SK-N-SH treated with all-trans-retinoic acid at 6 μM for 48 hours (cell line): ENCODE data around the gene IQSEC3.

Experiments
- PPARA ChIP-seq: fragments of 250-450 bp; sonication (Bioruptor Pico); IDR thresholded peaks from 2 replicates; pipeline ENCODE4 v1.5.0; 2020; ENCODE audit warnings: mild to moderate bottlenecking, borderline replicate concordance
- RARB ChIP-seq: fragments of 250-450 bp; sonication (Bioruptor Pico); IDR thresholded peaks from 2 replicates; pipeline ENCODE4 v1.8.0; 2021; ENCODE audit warnings: mild to moderate bottlenecking, moderate library complexity
- ZC3H10 ChIP-seq: fragments of 250-450 bp; sonication (Bioruptor Pico); IDR thresholded peaks from 2 replicates; pipeline ENCODE4 v1.5.1; 2021; ENCODE audit warnings: mild to moderate bottlenecking, moderate library complexity
- ZFP3 ChIP-seq: fragments of 250-450 bp; sonication (Bioruptor Pico); IDR thresholded peaks from 2 replicates; pipeline ENCODE4 v1.5.0; 2020; ENCODE audit warnings: mild to moderate bottlenecking, moderate library complexity
- ZFP30 ChIP-seq: fragments of 450-650 bp; formaldehyde crosslinking; IDR thresholded peaks from 2 replicates; pipeline ENCODE4 v1.5.0; 2022; ENCODE audit warnings: mild to moderate bottlenecking, moderate library complexity
- TF ChIP-seq, protein P1 (sequence below): fragments of 250-450 bp; sonication (Bioruptor Pico); IDR thresholded peaks from 2 replicates; pipeline ENCODE4 v1.5.0; 2020; ENCODE audit warnings: mild to moderate bottlenecking, moderate library complexity
- TF ChIP-seq, protein P2 (sequence below): fragments of 250-450 bp; sonication (Bioruptor Pico); IDR thresholded peaks from 2 replicates; pipeline ENCODE4 v1.8.0; 2020; ENCODE audit warnings: mild to moderate bottlenecking, moderate library complexity, borderline replicate concordance
- TF ChIP-seq, protein P3 (sequence below): fragments of 250-450 bp; sonication (Bioruptor Pico); IDR thresholded peaks from 2 replicates; pipeline ENCODE4 v1.5.1; 2020; ENCODE audit warnings: low read depth, mild to moderate bottlenecking, moderate library complexity

DNA sequence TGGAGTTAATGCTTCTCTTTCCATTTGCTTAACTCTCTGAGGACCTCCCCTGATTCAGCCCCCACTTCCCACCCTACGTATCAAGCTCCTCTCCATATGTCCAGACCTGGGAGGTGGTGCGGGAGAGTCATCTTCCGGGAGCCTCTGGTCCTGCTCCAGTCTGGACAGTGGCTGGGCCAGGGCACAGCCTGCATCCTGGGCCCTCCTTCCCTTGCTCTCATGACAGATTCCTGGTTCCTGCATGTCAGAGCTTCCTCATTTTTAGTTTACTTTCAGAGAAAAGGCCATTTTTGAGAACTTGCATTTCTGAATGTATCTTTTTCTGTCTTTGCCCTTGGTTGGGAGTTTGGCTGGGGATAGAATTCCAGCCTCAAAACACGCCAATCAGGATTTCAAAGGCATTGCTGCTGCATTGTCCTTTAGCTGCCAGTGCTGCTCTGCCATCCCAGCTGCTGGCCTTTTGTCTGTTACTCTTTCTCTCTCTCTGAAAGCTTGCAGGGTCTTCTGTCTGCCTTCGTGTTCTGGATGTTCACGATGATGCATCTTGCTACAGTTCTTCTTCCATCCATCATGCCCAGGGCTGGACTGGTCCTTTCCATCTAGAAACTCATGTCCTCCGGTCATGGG lies 92.7 kb downstream of the IQSEC3 start:
- no peak for TF ChIP-seq ZFP3 (CRISPR knock-in tag)
- no peak for TF ChIP-seq ZFP30 (CRISPR knock-in tag)
- no peak for TF ChIP-seq RARB
- TF ChIP-seq, protein P1, sequence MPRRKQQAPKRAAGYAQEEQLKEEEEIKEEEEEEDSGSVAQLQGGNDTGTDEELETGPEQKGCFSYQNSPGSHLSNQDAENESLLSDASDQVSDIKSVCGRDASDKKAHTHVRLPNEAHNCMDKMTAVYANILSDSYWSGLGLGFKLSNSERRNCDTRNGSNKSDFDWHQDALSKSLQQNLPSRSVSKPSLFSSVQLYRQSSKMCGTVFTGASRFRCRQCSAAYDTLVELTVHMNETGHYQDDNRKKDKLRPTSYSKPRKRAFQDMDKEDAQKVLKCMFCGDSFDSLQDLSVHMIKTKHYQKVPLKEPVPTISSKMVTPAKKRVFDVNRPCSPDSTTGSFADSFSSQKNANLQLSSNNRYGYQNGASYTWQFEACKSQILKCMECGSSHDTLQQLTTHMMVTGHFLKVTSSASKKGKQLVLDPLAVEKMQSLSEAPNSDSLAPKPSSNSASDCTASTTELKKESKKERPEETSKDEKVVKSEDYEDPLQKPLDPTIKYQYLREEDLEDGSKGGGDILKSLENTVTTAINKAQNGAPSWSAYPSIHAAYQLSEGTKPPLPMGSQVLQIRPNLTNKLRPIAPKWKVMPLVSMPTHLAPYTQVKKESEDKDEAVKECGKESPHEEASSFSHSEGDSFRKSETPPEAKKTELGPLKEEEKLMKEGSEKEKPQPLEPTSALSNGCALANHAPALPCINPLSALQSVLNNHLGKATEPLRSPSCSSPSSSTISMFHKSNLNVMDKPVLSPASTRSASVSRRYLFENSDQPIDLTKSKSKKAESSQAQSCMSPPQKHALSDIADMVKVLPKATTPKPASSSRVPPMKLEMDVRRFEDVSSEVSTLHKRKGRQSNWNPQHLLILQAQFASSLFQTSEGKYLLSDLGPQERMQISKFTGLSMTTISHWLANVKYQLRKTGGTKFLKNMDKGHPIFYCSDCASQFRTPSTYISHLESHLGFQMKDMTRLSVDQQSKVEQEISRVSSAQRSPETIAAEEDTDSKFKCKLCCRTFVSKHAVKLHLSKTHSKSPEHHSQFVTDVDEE (CRISPR knock-in tag), result no peak
- no peak for TF ChIP-seq PPARA (CRISPR knock-in tag)
- TF ChIP-seq, protein P2, sequence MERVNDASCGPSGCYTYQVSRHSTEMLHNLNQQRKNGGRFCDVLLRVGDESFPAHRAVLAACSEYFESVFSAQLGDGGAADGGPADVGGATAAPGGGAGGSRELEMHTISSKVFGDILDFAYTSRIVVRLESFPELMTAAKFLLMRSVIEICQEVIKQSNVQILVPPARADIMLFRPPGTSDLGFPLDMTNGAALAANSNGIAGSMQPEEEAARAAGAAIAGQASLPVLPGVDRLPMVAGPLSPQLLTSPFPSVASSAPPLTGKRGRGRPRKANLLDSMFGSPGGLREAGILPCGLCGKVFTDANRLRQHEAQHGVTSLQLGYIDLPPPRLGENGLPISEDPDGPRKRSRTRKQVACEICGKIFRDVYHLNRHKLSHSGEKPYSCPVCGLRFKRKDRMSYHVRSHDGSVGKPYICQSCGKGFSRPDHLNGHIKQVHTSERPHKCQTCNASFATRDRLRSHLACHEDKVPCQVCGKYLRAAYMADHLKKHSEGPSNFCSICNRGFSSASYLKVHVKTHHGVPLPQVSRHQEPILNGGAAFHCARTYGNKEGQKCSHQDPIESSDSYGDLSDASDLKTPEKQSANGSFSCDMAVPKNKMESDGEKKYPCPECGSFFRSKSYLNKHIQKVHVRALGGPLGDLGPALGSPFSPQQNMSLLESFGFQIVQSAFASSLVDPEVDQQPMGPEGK (CRISPR knock-in tag), result no peak
- TF ChIP-seq ZC3H10, result no peak
- TF ChIP-seq, protein P3, sequence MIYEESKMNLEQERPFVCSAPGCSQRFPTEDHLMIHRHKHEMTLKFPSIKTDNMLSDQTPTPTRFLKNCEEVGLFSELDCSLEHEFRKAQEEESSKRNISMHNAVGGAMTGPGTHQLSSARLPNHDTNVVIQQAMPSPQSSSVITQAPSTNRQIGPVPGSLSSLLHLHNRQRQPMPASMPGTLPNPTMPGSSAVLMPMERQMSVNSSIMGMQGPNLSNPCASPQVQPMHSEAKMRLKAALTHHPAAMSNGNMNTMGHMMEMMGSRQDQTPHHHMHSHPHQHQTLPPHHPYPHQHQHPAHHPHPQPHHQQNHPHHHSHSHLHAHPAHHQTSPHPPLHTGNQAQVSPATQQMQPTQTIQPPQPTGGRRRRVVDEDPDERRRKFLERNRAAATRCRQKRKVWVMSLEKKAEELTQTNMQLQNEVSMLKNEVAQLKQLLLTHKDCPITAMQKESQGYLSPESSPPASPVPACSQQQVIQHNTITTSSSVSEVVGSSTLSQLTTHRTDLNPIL (CRISPR knock-in tag), result no peak
